AG10803 (cell line): ENCODE measurements around the gene FXYD1.
"Not testable (repeated sequence)": the region's sequence is repeated elsewhere in the genome, so short reads cannot be mapped to it uniquely, and the experiment has no call there.

Source experiments
- DNase-seq: peaks from one replicate; pipeline ENCODE4 v3.0.0; 2010; ENCODE audit warnings: low read depth
- H3K4me3 ChIP-seq: 2 replicates; pipeline ENCODE4 v1.5.1; 2011; ENCODE audit warnings: mild to moderate bottlenecking, low read length, control low read depth
- TF ChIP-seq, protein P1 (sequence below): conservative IDR thresholded peaks from 2 replicates; pipeline ENCODE4 v1.5.1; 2011; ENCODE audit warnings: mild to moderate bottlenecking, low read length, control low read depth, inconsistent platforms

FXYD1 gene

DNA sequence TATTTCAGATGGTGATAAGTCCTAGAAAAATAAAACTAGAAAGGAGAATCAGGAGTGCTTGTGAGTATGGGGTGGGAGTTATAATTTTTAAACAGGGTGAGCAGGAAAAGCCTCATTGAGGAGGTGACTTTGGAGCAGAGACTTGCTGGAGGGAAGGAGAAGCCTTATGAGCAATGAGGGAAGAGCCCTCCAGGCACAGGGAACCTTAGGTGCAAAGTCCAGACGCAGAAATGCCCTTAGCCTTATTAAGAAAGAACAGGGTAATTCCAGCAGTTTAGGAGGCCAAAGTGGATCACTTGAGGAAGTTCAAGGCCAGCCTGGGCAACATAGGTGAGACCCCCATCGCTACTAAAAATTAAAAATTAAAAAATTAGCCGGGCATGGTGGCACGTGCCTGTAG lies 44.0 kb upstream of the FXYD1 start:
- no peak for DNase-seq
- TF ChIP-seq, protein P1, sequence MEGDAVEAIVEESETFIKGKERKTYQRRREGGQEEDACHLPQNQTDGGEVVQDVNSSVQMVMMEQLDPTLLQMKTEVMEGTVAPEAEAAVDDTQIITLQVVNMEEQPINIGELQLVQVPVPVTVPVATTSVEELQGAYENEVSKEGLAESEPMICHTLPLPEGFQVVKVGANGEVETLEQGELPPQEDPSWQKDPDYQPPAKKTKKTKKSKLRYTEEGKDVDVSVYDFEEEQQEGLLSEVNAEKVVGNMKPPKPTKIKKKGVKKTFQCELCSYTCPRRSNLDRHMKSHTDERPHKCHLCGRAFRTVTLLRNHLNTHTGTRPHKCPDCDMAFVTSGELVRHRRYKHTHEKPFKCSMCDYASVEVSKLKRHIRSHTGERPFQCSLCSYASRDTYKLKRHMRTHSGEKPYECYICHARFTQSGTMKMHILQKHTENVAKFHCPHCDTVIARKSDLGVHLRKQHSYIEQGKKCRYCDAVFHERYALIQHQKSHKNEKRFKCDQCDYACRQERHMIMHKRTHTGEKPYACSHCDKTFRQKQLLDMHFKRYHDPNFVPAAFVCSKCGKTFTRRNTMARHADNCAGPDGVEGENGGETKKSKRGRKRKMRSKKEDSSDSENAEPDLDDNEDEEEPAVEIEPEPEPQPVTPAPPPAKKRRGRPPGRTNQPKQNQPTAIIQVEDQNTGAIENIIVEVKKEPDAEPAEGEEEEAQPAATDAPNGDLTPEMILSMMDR, result no peak
- no peak overlapping the region for H3K4me3 ChIP-seq

GRCh38 chr19:35095667-35096368 lies 42.8 kb upstream of the FXYD1 start:
- TF ChIP-seq, protein P1, result no peak
- no peak for DNase-seq
- no peak overlapping the region for H3K4me3 ChIP-seq

DNA sequence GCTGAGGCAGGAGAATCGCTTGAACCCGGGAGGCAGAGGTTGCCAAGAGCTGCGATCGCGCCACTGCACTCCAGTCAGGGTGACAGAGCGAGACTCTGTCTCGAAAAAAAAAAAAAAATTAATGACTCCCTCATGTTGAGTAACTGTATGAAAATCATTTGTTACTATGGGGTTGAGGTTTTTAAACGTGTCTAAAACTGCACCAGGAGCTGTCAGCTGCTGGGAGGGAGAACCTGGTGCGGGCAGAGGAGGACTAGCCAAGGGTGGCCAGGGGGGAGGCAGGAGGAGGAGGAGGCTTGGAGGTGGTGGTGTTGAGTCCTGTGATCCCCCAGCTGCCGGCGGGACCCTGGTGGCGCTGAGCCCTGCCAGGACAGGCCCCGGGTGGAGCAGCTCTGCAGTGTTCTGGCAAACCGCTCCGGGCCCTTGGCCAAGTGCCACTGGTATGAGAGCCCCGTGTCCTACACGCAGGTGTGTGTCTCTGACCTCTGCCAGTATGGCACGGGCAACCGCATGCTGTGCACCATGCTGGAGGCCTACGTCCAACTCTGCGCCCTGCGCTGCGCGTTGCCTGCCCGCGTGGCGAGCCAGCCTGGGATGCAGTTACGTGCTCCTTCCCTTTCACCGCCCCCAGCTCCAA lies 40.1 kb upstream of the FXYD1 start:
- DNase-seq, result no peak
- TF ChIP-seq, protein P1, result no peak
- H3K4me3 ChIP-seq, result no peak overlapping the region

- H3K4me3 ChIP-seq, result no peak overlapping the region
- TF ChIP-seq, protein P1, result no peak
- DNase-seq, result no peak
These were observed 39.3 kb upstream of the FXYD1 start for GRCh38 chr19:35099155-35099896.

- TF ChIP-seq, protein P1, result no peak
- H3K4me3 ChIP-seq, result no peak overlapping the region
- no peak for DNase-seq
These were observed 38.7 kb upstream of the FXYD1 start for GRCh38 chr19:35099897-35100275.

DNA sequence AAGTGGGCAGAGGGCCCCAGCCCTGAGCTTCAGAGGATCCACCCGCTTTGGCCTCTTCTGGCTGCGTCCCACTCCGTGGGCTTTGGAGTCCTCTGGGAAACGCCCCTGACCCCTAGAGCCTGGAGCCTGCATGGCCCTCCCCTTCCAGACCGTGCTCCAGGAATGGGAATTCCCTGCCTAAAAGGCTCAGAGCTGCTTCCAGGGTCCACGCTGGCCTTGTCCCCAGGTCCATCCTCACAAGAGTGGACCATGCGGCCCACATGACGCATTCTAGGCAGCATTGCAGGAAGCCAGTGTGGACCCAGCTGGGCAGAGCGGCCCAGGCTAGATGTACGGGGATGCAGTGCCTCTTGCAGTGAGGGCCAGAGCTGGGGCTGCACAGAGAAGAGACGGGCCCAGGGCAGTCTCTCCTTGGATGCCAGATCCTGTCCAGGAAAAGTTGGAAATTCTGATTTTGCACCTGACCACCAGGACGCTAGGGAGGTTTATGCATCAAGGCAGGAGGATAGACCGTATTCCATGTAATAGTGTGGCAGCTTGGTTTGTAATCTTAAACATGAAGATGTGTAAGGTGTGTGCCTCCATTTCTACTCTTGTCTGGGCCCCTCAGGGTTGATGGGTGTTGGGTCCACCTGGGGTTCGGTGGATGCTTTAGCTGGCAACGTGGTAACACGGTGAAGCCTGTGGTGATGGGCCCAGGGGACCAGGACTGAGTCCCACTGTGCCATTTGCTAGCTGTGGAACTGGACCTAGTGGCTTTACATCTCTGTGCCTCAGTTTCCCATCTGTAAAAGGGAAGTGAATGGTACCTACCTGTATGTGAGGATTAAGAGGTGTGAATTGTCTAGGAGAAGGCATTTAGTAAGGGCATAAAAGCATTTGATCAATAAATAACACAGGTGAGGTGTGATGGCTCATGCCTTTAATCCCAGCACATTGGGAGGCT lies 37.8 kb upstream of the FXYD1 start:
- TF ChIP-seq, protein P1, result no peak
- no peak overlapping the region for H3K4me3 ChIP-seq
- no peak for DNase-seq

DNA sequence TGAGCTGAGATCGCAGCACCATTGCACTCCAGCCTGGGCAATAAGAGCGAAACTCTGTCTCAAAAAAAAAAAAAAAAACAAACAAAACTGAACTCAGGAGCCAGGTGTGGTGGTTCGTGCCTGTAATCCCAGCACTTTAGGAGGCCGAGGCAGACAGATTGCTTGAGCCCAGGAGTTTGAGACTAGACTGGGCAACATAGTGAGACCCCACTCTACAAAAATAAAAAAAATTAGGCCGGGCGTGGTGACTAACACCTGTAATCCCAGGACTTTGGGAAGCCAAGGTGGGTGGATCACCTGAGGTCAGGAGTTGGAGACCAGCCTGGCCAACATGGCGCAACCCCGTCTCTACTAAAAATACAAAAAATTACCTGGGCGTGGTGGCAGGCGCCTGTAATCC lies 36.7 kb upstream of the FXYD1 start:
- DNase-seq, H3K4me3 ChIP-seq: not testable (repeated sequence)

DNA sequence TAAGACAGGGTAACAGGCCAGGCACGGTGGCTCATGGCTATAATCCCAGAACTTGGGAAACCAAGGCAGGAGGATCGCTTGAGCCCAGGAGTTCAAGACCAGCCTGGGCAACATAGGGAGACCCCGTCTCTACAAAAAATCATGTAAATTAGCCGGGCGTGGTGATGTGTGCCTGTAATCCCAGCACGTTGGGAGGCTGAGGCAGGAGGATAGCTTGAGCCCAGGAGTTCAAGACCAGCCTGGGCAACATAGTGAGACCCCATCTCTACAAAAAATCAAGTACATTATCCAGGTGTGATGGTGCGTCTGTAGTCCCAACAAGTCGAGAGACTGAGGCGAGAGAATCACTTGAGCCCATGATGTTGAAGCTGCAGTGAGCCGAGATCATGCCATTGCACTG lies 35.0 kb upstream of the FXYD1 start:
- DNase-seq, H3K4me3 ChIP-seq: not testable (repeated sequence)
